GM23248 (cell line): ENCODE results near the gene PNPLA4.

Experiments
- EZH2 ChIP-seq: fragments of 200-600 bp; sonication (generic); IDR thresholded peaks from 2 replicates; pipeline ENCODE4 v1.6.1; 2018; ENCODE audit warnings: antibody characterized with exemption, mild to moderate bottlenecking; ENCODE audit not compliant: insufficient read depth, poor library complexity, severe bottlenecking
- EZH2phosphoT487 ChIP-seq: fragments of 200-600 bp; sonication (generic); IDR thresholded peaks from 2 replicates; pipeline ENCODE4 v1.6.1; 2018; ENCODE audit warnings: antibody characterized with exemption, moderate library complexity, mild to moderate bottlenecking, low read depth; ENCODE audit not compliant: insufficient read depth

- TF ChIP-seq EZH2, result no peak
- TF ChIP-seq EZH2phosphoT487, result no peak
These were observed 35.3 kb downstream of the PNPLA4 start for GRCh38 chrX:7891928-7892327.
